HG03060 (cell line): Measurements from ENCODE around the gene MOB3B.

Source experiments
- ATAC-seq: cut with Tn5 transposase; IDR thresholded peaks from one replicate; pipeline ENCODE4 v1.9.1; 2021; ENCODE audit warnings: low read depth, moderate number of reproducible peaks; ENCODE audit not compliant: unreplicated experiment

The MOB3B gene

GRCh38 chr9:27308691-27309390 is 220.8 kb downstream of the MOB3B start:
- no peak for ATAC-seq

- no peak for ATAC-seq
These were observed 225.1 kb downstream of the MOB3B start for GRCh38 chr9:27304521-27304920.

GRCh38 chr9:27303219-27303618 is 226.4 kb downstream of the MOB3B start:
- ATAC-seq = no peak

- ATAC-seq = no peak
These were observed 232.6 kb downstream of the MOB3B start, which contains the start of gene EQTN for GRCh38 chr9:27297050-27297449. Gene EQTN (minus strand): TSS chr9:27297150. CDS start chr9:27297055, 95 bp downstream.

- ATAC-seq = no peak
These were observed 235.6 kb downstream of the MOB3B start for GRCh38 chr9:27293996-27294395.

- no peak for ATAC-seq
These were observed 236.8 kb downstream of the MOB3B start for GRCh38 chr9:27292659-27293405.

GRCh38 chr9:27291292-27291691 is 238.3 kb downstream of the MOB3B start:
- no peak for ATAC-seq

- ATAC-seq = no peak
These were observed 247.3 kb downstream of the MOB3B start for GRCh38 chr9:27282269-27282668.

GRCh38 chr9:27280860-27281259 is 248.8 kb downstream of the MOB3B start:
- no peak for ATAC-seq

- ATAC-seq = no peak
These were observed 249.4 kb downstream of the MOB3B start for GRCh38 chr9:27280249-27280648.

GRCh38 chr9:27279611-27280010 is 250.0 kb downstream of the MOB3B start:
- no peak for ATAC-seq

GRCh38 chr9:27278374-27278773 is 251.2 kb downstream of the MOB3B start:
- ATAC-seq = no peak

GRCh38 chr9:27276193-27277030 is 253.2 kb downstream of the MOB3B start:
- ATAC-seq = no peak
